IMR-90 (cell line): ENCODE results near the gene CDC5L. TPM values are rescaled to one million over a fixed set of nuclear protein-coding genes. Genes with fewer than 3 reads are reported as not detected.
A peak's percentile ranks its signal among the peaks of the same experiment; 100 is the strongest.

ENCODE experiments used
- ATAC-seq: fragments of 200-7000 bp; cut with Tn5 transposase; 2 replicates; pipeline ENCODE4 v1.9.1; 2020; ENCODE audit warnings: low read depth, mild to moderate bottlenecking, moderate library complexity
- BruUV-seq: library from RNA; stranded (reverse); fragments of 400-500 nt; replicated peaks from 2 replicates; lab custom pipeline; 2021; lab: Mats Ljungman, UMichigan
- CTCF ChIA-PET: fragments of 300-600 bp; formaldehyde crosslinking; extraction: SDS; loops from one replicate; lab custom pipeline; 2021; ENCODE audit warnings: antibody characterized with exemption; lab: Yijun Ruan, JAX
- POLR2A ChIA-PET: fragments of 300-600 bp; sonication (Branson Sonifier 250); formaldehyde crosslinking; loops from one replicate; lab custom pipeline; 2022; ENCODE audit warnings: antibody characterized with exemption; ENCODE audit not compliant: unreplicated experiment; lab: Charles Lee
- DNase-seq: peaks from one replicate; pipeline ENCODE4 v3.0.0; 2013
- H2AFZ ChIP-seq: replicated peaks from 2 replicates; pipeline ENCODE3; 2013; ENCODE audit warnings: low read length, mild to moderate bottlenecking; ENCODE audit not compliant: poor library complexity
- H2AK5ac ChIP-seq: 2 replicates; pipeline ENCODE4 v1.6.1; 2013; ENCODE audit warnings: low read depth, low read length, inconsistent platforms
- H2AK9ac ChIP-seq: replicated peaks from 2 replicates; pipeline ENCODE3; 2013; ENCODE audit warnings: mild to moderate bottlenecking, low read depth, low read length, moderate library complexity; ENCODE audit not compliant: poor library complexity
- H2BK120ac ChIP-seq: 2 replicates; pipeline ENCODE4 v1.6.1; 2013; ENCODE audit warnings: low read depth, low read length, inconsistent platforms
- H2BK15ac ChIP-seq: 3 replicates; pipeline ENCODE4 v1.6.1; 2013; ENCODE audit warnings: low read depth, low read length, inconsistent platforms
- H2BK20ac ChIP-seq: 2 replicates; pipeline ENCODE4 v1.6.1; 2013; ENCODE audit warnings: low read depth, mild to moderate bottlenecking, inconsistent platforms, low read length, moderate library complexity
- H2BK5ac ChIP-seq: 2 replicates; pipeline ENCODE4 v1.6.1; 2013; ENCODE audit warnings: mild to moderate bottlenecking, low read depth, low read length, inconsistent platforms; ENCODE audit not compliant: poor library complexity, severe bottlenecking
- H3K14ac ChIP-seq: replicated peaks from 2 replicates; pipeline ENCODE4 v1.6.1; 2013; ENCODE audit warnings: low read depth, low read length, inconsistent platforms
- H3K18ac ChIP-seq: 2 replicates; pipeline ENCODE4 v1.6.1; 2013; ENCODE audit warnings: low read depth, low read length, control low read depth
- H3K23ac ChIP-seq: 2 replicates; pipeline ENCODE4 v1.6.1; 2013; ENCODE audit warnings: low read depth, low read length, inconsistent platforms
- H3K27ac ChIP-seq: 2 replicates; pipeline ENCODE4 v1.5.1; 2013; ENCODE audit warnings: mild to moderate bottlenecking, control low read depth, low read length; ENCODE audit not compliant: insufficient read depth
- H3K27me3 ChIP-seq: 2 replicates; pipeline ENCODE4 v1.6.1; 2013; ENCODE audit warnings: low read length; ENCODE audit not compliant: control insufficient read depth, insufficient read depth
- H3K36me3 ChIP-seq: 2 replicates; pipeline ENCODE4 v1.6.1; 2013; ENCODE audit warnings: low read length, mixed read lengths; ENCODE audit not compliant: control insufficient read depth, insufficient read depth
- H3K4ac ChIP-seq: 2 replicates; pipeline ENCODE4 v1.6.1; 2013; ENCODE audit warnings: low read depth, low read length, inconsistent platforms
- H3K4me1 ChIP-seq: 2 replicates; pipeline ENCODE4 v1.6.1; 2013; ENCODE audit warnings: low read length, mixed read lengths; ENCODE audit not compliant: control insufficient read depth, insufficient read depth
- H3K4me2 ChIP-seq: 2 replicates; pipeline ENCODE4 v1.6.1; 2013; ENCODE audit warnings: low read depth, mild to moderate bottlenecking, control low read depth, low read length, moderate library complexity
- H3K4me3 ChIP-seq: 2 replicates; pipeline ENCODE4 v1.5.1; 2013; ENCODE audit warnings: low read depth, mild to moderate bottlenecking, control low read depth, low read length, moderate library complexity; ENCODE audit not compliant: insufficient read depth
- H3K56ac ChIP-seq: 2 replicates; pipeline ENCODE4 v1.6.1; 2013; ENCODE audit warnings: low read length, inconsistent platforms; ENCODE audit not compliant: insufficient read depth; ENCODE audit errors: extremely low read depth
- H3K79me1 ChIP-seq, 2 experiments: 2 replicates each; pipeline ENCODE4 v1.6.1; 2013; ENCODE audit warnings: low read length in 2 of 2, inconsistent platforms in 1 of 2, low read depth in 1 of 2
- H3K9ac ChIP-seq: 2 replicates; pipeline ENCODE4 v1.6.1; 2013; ENCODE audit warnings: low read depth, low read length, control low read depth
- H3K9me1 ChIP-seq: 2 replicates; pipeline ENCODE4 v1.6.1; 2013; ENCODE audit warnings: low read length, inconsistent platforms; ENCODE audit not compliant: insufficient read depth
- H3K9me3 ChIP-seq: 2 replicates; pipeline ENCODE4 v1.6.1; 2013; ENCODE audit warnings: low read length; ENCODE audit not compliant: control insufficient read depth, insufficient read depth
- H4K20me1 ChIP-seq: 2 replicates; pipeline ENCODE4 v1.6.1; 2013; ENCODE audit warnings: low read length, inconsistent platforms; ENCODE audit not compliant: insufficient read depth
- H4K5ac ChIP-seq: 2 replicates; pipeline ENCODE4 v1.6.1; 2013; ENCODE audit warnings: mild to moderate bottlenecking, low read depth, low read length, control low read depth
- H4K8ac ChIP-seq, 2 experiments: 2 replicates each; pipeline ENCODE4 v1.6.1; 2013; ENCODE audit warnings: low read depth in 2 of 2, low read length in 2 of 2, control low read depth in 1 of 2, inconsistent platforms in 1 of 2
- H4K91ac ChIP-seq: 2 replicates; pipeline ENCODE4 v1.6.1; 2013; ENCODE audit warnings: low read depth, low read length, inconsistent platforms; ENCODE audit not compliant: insufficient read depth
- BHLHE40 ChIP-seq: fragments of 150-350 bp; IDR thresholded peaks from 2 replicates; pipeline ENCODE4 v1.6.1; 2016; ENCODE audit warnings: mild to moderate bottlenecking, low read depth, low read length
- CEBPB ChIP-seq: IDR thresholded peaks from 2 replicates; pipeline ENCODE4 v1.6.1; 2012; ENCODE audit warnings: low read depth, low read length, improper control_type of control experiment
- RAD21 ChIP-seq: IDR thresholded peaks from 2 replicates; pipeline ENCODE4 v1.6.1; 2012; ENCODE audit warnings: low read length, improper control_type of control experiment
- RCOR1 ChIP-seq: IDR thresholded peaks from 2 replicates; pipeline ENCODE4 v1.6.1; 2012; ENCODE audit warnings: mild to moderate bottlenecking, low read length, improper control_type of control experiment; ENCODE audit not compliant: insufficient replicate concordance
- SMC3 ChIP-seq: fragments of 150-350 bp; IDR thresholded peaks from 2 replicates; pipeline ENCODE4 v1.6.1; 2016; ENCODE audit warnings: low read depth, mild to moderate bottlenecking, antibody characterized with exemption, low read length, moderate library complexity
- WGBS, 2 experiments: methylation state at CpG; one replicate each; pipeline versions ENCODE4 v1.1.5 to v1.1.7; 2013; ENCODE audit warnings: missing lambda C conversion rate in 2 of 2; ENCODE audit not compliant: insufficient read length in 1 of 2; ENCODE audit errors: extremely low coverage in 2 of 2; 5-methylcytosine and 5-hydroxymethylcytosine counted together
- dilution Hi-C: fragments of 300-500 bp; cut with HindIII; formaldehyde crosslinking; loops from one replicate; pipeline ENCODE4 v1.14.3; 2018; ENCODE audit warnings: low sequenced_read_pairs; ENCODE audit not compliant: unreplicated experiment
- in situ Hi-C: fragments of 300-500 bp; cut with MboI; formaldehyde crosslinking; loops from 3 replicates; pipeline ENCODE4 v1.14.3; 2019; ENCODE audit warnings: low sequenced_read_pairs, inconsistent platforms, mixed read lengths
- intact Hi-C: fragments of 100-400 bp; cut with micrococcal nuclease; formaldehyde crosslinking; loops from 2 replicates; pipeline ENCODE4 v1.10.0; 2022
- polyA plus RNA-seq, 3 experiments: library from polyadenylated mRNA; depleted of rRNA; stranded (reverse); fragments of >200 nt; gene quantifications; 2 replicates each; pipeline ENCODE4 v1.2.3, GENCODE V29; 2012; ENCODE audit warnings: low replicate concordance in 1 of 3
- total RNA-seq: library from RNA; depleted of rRNA; stranded (reverse); fragments of >200 nt; gene quantifications from 2 replicates; pipeline ENCODE4 v1.2.3, GENCODE V29; 2012
- TF ChIP-seq, protein P1 (sequence below): conservative IDR thresholded peaks from 2 replicates; pipeline ENCODE4 v1.5.1; 2012; ENCODE audit warnings: mild to moderate bottlenecking, low read depth, low read length, improper control_type of control experiment

The CDC5L gene
- total and polyA plus RNA-seq, 2 of the 4 experiments (the other 2 are of a cell fraction), result 9.9 to 17.7 TPM

DNA sequence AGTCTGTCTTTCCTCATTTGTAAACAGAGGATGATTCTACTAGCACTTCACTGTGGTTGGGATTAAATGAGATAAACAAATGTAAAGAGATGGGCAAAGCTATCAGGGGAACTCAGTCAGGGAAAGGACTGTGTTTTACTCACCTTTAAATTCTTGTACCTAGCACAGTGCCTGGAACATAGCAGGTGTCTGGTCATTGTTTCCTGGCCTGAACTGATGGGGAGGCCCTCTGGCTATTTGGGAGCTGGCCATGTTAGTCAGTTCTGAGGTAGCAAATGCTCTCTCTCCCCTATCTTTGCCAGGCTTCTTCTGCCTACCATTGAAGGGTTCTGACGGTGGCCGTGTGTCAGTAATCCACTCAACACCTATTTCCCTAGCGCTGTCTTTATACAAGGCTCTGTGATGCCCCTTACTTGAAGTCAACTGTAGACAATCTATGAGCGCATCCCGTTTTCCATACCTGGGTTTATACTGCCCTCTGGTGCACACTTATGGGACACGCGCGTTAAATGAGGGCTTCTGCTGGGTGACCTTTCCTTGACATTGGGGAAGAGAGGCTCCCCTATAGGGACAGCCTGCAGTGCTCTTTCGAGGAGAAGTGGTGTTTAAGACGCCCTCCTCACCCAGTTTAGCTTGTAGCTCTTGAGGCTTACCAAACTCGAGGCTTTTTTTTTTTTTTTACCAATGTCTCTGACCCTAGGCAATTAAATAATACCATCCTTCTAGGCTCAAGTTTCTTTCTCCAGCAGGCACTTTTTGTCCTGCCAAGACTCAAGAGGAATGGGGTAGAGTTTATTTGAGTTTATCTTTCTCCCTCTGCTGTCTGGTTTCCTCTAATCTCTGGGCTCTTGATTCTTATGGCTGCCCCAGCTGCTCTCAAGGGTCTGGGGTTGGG, 49.0 kb upstream of the CDC5L start:
- no peak overlapping the region for H3K14ac ChIP-seq
- H2BK15ac ChIP-seq, result no peak overlapping the region
- peak; percentile 91 for ATAC-seq
- H3K79me1 ChIP-seq, result no peaks in the 10 kb centered on the region
- in situ Hi-C loops (loop anchor here (5.0 to 10.0 kb wide), 2 partner anchors 56 to 174 kb away; no protein-coding TSS in a partner anchor), dilution Hi-C loops (no loop called here), intact Hi-C loops (loop anchor here (1.0 kb wide), 3 partner anchors 70 to 242 kb away; no protein-coding TSS in a partner anchor)
- no peaks in the 10 kb centered on the region for H3K4me1 ChIP-seq
- no TSS peak for BruUV-seq
- CTCF ChIA-PET, result interaction anchor here (0.7 to 1.9 kb wide), 4 partner anchors 9 to 148 kb away, joined by 3 to 12 read pairs (median 4); no protein-coding TSS in a partner anchor
- no peaks in the 10 kb centered on the region for H3K9me3 ChIP-seq
- H3K4me3 ChIP-seq, result no peak overlapping the region
- H3K18ac ChIP-seq, result no peak overlapping the region
- H2AK9ac ChIP-seq, result no peak overlapping the region
- no peak overlapping the region for H4K91ac ChIP-seq
- no peak overlapping the region for H4K5ac ChIP-seq
- no peaks in the 10 kb centered on the region for H3K9me1 ChIP-seq
- H2BK120ac ChIP-seq, result no peak overlapping the region
- no peak overlapping the region for H2AFZ ChIP-seq
- no peak overlapping the region for H2BK20ac ChIP-seq
- H4K20me1 ChIP-seq, result no peaks in the 10 kb centered on the region
- H3K4me2 ChIP-seq, result no peak overlapping the region
- no peak overlapping the region for H3K27ac ChIP-seq
- WGBS, 2 experiments, result no CpG with 5 or more reads among the region's 11 CpGs
- no peak overlapping the region for H3K56ac ChIP-seq
- H3K9ac ChIP-seq, result no peak overlapping the region
- H3K23ac ChIP-seq, result no peak overlapping the region
- peaks cover 55% of the 10 kb centered on the region for H3K27me3 ChIP-seq
- no peak overlapping the region for H2BK5ac ChIP-seq
- TF ChIP-seq SMC3 (peak; percentile 77), BHLHE40 (no peak), CEBPB (no peak), RCOR1 (no peak), RAD21 (peak; percentile 89)
- TF ChIP-seq, protein P1, sequence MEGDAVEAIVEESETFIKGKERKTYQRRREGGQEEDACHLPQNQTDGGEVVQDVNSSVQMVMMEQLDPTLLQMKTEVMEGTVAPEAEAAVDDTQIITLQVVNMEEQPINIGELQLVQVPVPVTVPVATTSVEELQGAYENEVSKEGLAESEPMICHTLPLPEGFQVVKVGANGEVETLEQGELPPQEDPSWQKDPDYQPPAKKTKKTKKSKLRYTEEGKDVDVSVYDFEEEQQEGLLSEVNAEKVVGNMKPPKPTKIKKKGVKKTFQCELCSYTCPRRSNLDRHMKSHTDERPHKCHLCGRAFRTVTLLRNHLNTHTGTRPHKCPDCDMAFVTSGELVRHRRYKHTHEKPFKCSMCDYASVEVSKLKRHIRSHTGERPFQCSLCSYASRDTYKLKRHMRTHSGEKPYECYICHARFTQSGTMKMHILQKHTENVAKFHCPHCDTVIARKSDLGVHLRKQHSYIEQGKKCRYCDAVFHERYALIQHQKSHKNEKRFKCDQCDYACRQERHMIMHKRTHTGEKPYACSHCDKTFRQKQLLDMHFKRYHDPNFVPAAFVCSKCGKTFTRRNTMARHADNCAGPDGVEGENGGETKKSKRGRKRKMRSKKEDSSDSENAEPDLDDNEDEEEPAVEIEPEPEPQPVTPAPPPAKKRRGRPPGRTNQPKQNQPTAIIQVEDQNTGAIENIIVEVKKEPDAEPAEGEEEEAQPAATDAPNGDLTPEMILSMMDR, result peak; percentile 76
- H2AK5ac ChIP-seq, result no peak overlapping the region
- no peak overlapping the region for H4K8ac ChIP-seq
- peak; percentile 56 for DNase-seq
- H3K36me3 ChIP-seq, result no peaks in the 10 kb centered on the region
- POLR2A ChIA-PET, result no interaction called here
- H3K4ac ChIP-seq, result no peak overlapping the region
